Pons (tissue), 1 donor: ENCODE results near the gene GRM2.
A peak's percentile ranks its signal among the peaks of the same experiment; 100 is the strongest.
"Not testable (repeated sequence)": the region's sequence is repeated elsewhere in the genome, so short reads cannot be mapped to it uniquely, and the experiment has no call there.

Source experiments
- DNase-seq: peaks from one replicate; pipeline ENCODE4 v3.0.0-alpha.2; 2016; ENCODE audit warnings: low spot score

GRM2 gene

GRCh38 chr3:51722362-51722761 lies 15.5 kb downstream of the GRM2 start:
- no peak for DNase-seq

GRCh38 chr3:51727500-51727899 lies 20.6 kb downstream of the GRM2 start:
- DNase-seq, result no peak

- DNase-seq, result no peak
These were observed 22.3 kb downstream of the GRM2 start for GRCh38 chr3:51729042-51729633.

GRCh38 chr3:51733859-51734571 lies 27.1 kb downstream of the GRM2 start:
- no peak for DNase-seq

- DNase-seq, result no peak
These were observed 27.7 kb downstream of the GRM2 start for GRCh38 chr3:51734572-51734907.

- no peak for DNase-seq
These were observed 28.2 kb downstream of the GRM2 start for GRCh38 chr3:51735039-51735438.

GRCh38 chr3:51735950-51736349 lies 29.1 kb downstream of the GRM2 start:
- DNase-seq, result no peak

GRCh38 chr3:51739110-51739509 lies 32.2 kb downstream of the GRM2 start:
- DNase-seq, result no peak

GRCh38 chr3:51742320-51742719 lies 35.5 kb downstream of the GRM2 start:
- DNase-seq, result not testable (repeated sequence)

GRCh38 chr3:51742978-51743377 lies 36.1 kb downstream of the GRM2 start:
- DNase-seq, result peak; percentile 17

- no peak for DNase-seq
These were observed 41.0 kb downstream of the GRM2 start for GRCh38 chr3:51747840-51748239.

GRCh38 chr3:51748327-51748726 lies 41.5 kb downstream of the GRM2 start:
- DNase-seq, result no peak

- no peak for DNase-seq
These were observed 44.0 kb downstream of the GRM2 start for GRCh38 chr3:51750878-51751277.

GRCh38 chr3:51751287-51751686 lies 44.4 kb downstream of the GRM2 start:
- no peak for DNase-seq

GRCh38 chr3:51753763-51754750 lies 47.2 kb downstream of the GRM2 start:
- DNase-seq, result not testable (repeated sequence)

- no peak for DNase-seq
These were observed 52.3 kb downstream of the GRM2 start for GRCh38 chr3:51759203-51759602.
